ENCODE data around the gene TVP23C.
"Not testable (repeated sequence)": the region's sequence is repeated elsewhere in the genome, so short reads cannot be mapped to it uniquely, and the experiment has no call there.

Gene TVP23C

DNA sequence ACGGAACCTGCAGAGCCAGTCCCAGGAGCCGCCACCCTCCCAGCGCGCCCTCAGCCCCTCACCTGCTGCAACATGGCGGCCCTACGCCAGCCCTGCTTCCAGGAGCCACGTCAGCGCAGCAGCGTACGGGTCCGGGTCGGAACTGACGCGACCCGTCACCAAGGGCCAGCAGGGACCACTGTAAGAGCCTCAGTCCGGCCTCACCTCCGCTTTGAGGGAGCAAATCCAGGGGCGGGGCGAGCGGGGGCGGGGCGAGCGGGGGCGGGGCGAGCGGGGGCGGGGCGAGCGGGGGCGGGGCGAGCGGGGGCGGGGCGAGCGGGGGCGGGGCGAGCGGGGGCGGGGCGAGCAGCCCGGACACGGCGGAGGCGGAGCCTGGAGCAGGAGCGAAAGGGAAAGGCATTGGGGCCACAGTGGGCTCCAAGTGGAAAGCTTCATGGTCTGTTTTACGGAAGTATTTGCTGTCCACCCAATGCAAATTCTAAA is at the start of gene TVP23C:
TSS of gene TVP23C (minus strand) at position 109 of the 483 bp plus-strand sequence. CDS start at position 74, 35 bp downstream.
- H3K4me3 ChIP-seq (ENCODE audit: low read depth, low read length): peak within 1 kb of the TSS; percentile 39

DNA sequence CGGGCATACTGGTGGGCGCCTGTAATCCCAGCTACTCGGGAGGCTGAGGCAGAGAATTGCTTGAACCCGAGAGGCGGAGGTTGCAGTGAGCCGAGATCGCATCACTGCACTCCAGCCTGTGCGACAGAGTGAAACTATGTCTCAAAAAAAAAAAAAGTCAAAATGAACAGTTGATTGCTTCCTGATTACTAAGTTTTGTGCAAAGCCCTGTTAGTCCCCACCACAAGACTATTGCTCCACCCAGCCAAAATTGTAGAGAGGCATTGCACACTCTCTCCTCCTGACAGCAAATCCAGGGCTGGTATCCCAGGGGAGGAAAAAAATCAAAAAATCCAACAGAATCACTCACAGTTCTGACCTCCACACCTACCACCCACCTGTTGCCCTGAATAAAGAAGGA is 29.7 kb upstream of the TVP23C start:
- not testable (repeated sequence) for H3K4me3 ChIP-seq (ENCODE audit: low read depth, low read length)

- H3K4me3 ChIP-seq (ENCODE audit: low read depth, low read length): not testable (repeated sequence)
Observed at GRCh38 chr17:15591986-15592385, 28.7 kb upstream of the TVP23C start.

DNA sequence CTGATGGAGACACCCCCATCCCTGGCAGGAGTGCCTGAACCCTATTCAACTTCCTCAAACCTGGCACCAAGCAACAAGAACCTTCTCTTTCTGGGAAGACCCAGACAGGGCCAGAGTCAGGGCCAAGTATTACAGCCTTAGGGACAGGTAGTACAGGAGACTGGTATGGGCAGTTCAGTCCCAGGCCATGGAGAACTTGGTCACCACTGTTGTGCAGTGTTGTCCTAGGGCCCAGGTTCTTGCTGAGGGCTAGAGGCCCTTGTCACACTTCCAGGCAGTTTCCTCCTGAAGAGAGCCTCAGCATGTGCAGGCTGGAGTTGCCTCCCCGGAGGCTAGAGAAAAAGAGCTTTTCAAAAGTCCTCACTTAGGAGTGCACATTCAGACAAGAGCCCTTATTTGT is 27.6 kb upstream of the TVP23C start:
- H3K4me3 ChIP-seq (ENCODE audit: low read depth, low read length): not testable (repeated sequence)

GRCh38 chr17:15589544-15590536 is 26.6 kb upstream of the TVP23C start:
- not testable (repeated sequence) for H3K4me3 ChIP-seq (ENCODE audit: low read depth, low read length)

DNA sequence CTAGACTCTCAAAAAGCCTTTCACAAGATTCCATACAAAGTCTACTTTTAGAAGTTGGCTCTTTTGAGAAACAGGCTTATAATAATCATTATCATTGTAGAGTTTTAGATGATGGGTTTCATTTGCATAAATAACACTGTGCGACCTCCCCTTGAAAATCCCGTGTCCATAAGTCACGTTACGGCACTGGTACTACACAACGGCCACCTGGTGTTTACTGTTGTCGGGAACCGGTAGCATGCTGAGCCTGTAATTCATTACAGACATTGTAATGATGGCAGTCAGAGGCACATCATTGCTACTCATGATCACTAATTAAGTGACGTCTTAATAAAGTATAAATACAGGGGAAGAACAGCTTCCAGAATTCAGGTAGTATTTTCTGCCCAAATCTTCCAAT is 24.7 kb upstream of the TVP23C start:
- not testable (repeated sequence) for H3K4me3 ChIP-seq (ENCODE audit: low read depth, low read length)

- not testable (repeated sequence) for H3K4me3 ChIP-seq (ENCODE audit: low read depth, low read length)
Observed at GRCh38 chr17:15583313-15583712, 20.0 kb upstream of the TVP23C start.

GRCh38 chr17:15581462-15581861 is 18.2 kb upstream of the TVP23C start:
- not testable (repeated sequence) for H3K4me3 ChIP-seq (ENCODE audit: low read depth, low read length)

DNA sequence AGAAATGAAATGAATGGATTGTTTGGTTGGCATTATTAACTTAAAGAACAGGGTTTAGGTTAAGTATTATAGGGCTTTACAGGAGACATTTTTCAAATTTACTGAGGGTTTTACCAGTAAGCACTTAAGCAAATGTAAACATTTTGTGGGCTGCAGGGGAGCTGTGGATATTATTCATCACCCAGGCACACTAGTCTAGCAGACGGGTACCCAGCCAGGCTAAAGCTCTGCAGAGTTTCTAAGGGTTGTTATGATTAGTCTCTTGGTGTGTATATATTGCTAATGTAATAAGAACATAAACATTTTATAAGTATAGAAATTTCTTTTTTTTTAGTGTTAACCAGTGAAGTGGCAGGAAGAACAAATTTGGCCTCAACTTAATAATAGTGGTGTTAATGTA is 13.6 kb upstream of the TVP23C start:
- not testable (repeated sequence) for H3K4me3 ChIP-seq (ENCODE audit: low read depth, low read length)

- not testable (repeated sequence) for H3K4me3 ChIP-seq (ENCODE audit: low read depth, low read length)
Observed at GRCh38 chr17:15574660-15575059, 11.4 kb upstream of the TVP23C start.

GRCh38 chr17:15573870-15574269 is 10.6 kb upstream of the TVP23C start:
- H3K4me3 ChIP-seq (ENCODE audit: low read depth, low read length): not testable (repeated sequence)

GRCh38 chr17:15562613-15563374 is 489 bp downstream of the TVP23C start:
- peak overlapping the region; percentile 39 for H3K4me3 ChIP-seq (ENCODE audit: low read depth, low read length)

DNA sequence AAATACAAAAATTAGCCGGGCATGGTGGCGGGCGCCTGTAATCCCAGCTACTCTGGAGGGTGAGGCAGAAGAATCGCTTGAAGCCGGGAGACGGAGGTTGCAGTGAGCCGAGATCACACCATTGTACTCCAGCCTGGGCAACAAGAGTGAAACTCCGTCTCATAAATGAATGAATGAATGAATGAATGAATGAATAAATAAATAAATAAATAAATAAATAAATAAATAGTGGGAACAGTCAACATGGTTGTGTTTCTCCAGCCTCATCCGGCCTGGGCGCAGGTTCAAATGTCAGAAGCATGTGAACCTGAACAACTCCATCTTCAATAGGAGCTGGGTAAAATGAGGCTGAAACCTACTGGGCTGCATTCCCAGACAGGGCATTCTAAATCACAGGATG is 1.8 kb downstream of the TVP23C start:
- not testable (repeated sequence) for H3K4me3 ChIP-seq (ENCODE audit: low read depth, low read length)

DNA sequence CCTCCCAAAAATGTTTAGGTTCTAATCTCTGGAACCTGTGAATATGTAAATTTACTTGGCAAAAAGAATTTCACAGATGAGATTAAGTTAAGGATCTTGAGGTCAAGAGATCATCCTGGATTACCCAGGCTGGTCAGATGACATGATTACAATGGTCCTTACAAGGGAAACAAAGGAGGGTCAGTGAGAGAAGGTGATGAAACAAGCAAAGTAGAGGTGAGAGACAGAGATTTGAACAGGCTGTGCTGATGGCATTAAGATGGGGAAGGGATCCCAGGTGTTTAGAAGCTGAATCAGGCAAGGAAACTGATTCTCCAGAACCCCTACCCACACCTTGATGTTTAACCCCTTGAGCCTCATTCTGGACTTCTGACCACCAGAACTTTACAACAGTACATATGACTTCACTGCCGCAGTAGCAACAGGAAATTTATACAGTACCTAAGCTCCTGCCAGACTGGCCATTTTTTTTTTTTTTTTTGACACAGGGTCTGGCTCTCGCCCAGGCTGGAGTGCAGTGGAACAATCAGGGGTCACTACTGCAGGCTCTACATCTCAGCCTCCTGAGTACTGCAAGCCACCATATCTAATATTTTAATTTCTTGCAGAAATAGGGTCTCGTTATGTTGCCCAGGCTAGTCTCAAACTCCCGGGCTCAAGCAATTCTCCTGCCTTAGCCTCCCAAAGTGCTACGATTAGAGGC is 4.7 kb downstream of the TVP23C start:
- H3K4me3 ChIP-seq (ENCODE audit: low read depth, low read length): not testable (repeated sequence)

DNA sequence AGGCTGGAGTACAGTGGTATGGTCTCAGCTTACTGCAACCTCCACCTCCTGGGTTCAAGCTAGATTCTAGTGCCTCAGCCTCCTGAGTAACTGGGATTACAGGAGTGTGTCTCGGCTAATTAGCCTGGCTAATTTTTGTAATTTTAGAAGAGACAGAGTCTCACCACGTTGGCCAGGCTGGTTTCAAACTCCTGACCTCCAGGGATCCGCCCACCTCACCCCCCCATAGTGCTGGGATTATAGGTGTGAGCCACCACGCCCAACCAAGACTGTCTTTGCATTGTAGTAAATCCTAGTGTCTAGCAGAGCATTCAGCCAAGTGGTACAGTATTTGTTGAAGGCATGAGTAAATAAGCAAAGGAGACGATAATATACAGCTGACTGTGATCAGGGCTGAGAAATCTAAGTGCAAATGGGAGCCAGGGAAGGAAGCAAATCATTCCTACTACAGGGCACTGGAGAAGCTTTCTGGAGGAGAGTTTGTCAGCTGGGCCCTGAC is 5.9 kb downstream of the TVP23C start:
- H3K4me3 ChIP-seq (ENCODE audit: low read depth, low read length): not testable (repeated sequence)

DNA sequence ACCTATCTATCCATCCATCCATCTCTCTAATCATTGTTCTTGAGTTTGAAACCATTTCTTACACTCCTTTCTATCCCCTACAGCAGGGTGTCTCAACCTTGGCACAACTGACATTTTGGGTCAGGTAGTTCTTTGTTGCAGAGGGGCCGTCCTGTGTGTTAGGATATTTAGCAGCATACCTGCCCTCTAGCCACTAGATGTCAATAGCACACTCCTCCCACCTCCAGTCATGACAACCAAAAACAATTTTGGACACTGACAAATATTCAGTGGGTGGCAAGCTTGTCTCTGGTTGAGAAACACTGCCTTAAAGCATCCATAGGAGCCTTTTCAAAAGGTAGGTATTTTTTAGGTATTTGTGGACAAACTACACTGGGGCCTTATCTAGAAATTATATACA is 10.4 kb downstream of the TVP23C start:
- H3K4me3 ChIP-seq (ENCODE audit: low read depth, low read length): not testable (repeated sequence)

GRCh38 chr17:15549552-15549951 is 13.7 kb downstream of the TVP23C start:
- not testable (repeated sequence) for H3K4me3 ChIP-seq (ENCODE audit: low read depth, low read length)

DNA sequence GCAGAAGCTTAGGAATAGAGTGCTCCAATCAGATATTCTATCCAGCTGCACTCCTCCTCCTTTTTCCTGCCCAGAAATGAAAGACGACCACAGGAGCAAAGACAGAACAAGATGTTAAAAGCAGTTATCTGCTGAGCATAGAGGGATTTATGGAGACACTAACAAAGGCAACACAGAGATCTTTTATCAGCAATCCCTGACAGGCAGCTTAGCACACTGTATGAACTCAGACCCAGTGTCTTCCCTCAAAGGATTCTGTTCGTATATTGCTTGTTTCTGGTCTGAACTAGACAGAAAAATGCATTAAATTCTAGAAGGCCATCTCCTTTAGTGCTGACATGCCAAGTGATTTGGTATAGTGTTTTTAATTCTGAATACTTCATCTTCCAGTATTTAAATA is 16.7 kb downstream of the TVP23C start:
- not testable (repeated sequence) for H3K4me3 ChIP-seq (ENCODE audit: low read depth, low read length)

DNA sequence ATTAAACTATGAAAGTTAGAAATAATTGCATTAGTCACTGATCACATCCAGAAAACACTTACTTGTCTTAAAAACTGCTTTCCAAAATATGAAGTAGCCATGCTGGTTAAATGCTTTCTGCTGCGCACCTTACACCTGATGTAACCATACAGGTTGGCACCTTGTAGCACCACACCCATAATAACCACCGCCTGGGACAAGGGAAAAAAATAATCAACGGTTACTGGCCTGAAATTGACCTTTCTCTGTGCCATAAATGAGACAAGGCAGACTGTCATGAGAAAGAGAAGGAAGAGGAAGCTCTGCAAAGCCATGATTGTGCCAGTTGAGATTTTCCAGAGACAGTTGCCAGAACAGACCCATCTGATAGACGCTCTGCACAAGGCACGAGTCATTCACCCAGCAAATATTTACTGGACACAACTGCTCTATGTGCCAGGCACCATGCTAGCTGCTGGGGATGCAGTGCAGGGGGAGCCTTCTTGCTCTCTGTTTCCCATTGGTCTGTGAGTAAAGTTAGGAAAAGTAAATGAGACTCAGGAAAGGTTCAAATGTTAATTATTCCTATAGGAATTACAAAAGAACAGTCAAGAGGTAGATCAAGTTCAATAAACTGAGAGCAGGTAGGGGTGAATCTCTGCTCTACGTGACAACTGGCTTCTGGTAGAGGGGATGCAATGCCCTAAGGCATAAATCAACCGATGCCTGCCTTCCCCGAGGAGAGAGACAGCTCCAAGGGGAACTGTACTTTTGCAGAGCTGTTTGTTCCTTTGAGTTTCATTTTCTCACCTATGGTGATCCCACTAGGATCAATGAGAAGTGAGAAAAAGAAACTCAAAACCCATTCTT is 22.7 kb downstream of the TVP23C start:
- not testable (repeated sequence) for H3K4me3 ChIP-seq (ENCODE audit: low read depth, low read length)

- not testable (repeated sequence) for H3K4me3 ChIP-seq (ENCODE audit: low read depth, low read length)
Observed at GRCh38 chr17:15533122-15533521, 30.2 kb downstream of the TVP23C start.
